Measurements from ENCODE around the gene GDF15. TPM values are rescaled to one million over a fixed set of nuclear protein-coding genes. Genes with fewer than 3 reads are reported as not detected.

The GDF15 gene
- polyA plus RNA-seq, 3 donors = 0.36 TPM; not detected in 2

DNA sequence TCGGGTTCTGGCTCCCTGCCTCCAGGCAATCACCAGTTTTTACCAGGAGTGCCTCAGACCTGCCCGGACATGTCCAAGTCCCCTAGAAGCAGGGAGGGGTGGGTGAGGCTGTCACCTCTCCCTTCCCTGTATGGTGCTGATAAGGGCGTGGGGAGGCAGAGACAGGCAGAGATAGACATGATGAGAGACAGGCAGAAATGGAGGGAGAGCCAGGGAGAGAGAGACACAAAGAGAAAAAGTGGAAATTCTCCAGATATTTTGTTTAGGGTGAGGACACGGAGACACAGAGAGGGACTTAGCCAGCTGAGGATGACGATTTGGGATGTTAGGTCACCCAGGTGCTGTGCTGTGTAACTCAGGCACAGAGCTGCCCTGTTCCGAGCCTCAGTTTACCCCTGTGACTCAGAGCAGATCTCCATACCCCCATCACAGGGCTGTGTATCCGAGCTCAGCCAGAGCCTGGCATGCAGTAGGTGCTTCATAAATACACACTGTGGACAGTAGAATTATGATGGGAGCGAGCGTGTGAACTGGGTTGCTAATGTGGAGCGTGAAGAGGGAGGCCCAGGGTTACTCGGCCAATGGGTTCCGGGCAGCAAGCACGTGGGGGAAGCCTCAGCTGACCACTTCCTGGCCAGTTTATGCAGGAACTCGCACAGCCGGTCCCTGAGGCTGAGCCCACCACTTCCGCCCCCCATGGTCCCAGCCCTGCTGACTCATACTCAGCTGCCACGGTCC is 11.9 kb upstream of the GDF15 start:
- Histone ChIP-seq H3K36me3 (replicated peaks in 1 of 2; ENCODE audit: control insufficient read depth in 1 of 2, insufficient read depth in 2 of 2, low read length in 2 of 2) (peaks cover 0 to 3% of the 10 kb centered on the region in 2 donors), H3K4me3 (replicated peaks in 1 of 3; ENCODE audit: low read depth in 2 of 3, low read length in 3 of 3) (peak overlapping the region in 1 of 3 experiments; percentile 20), H3K9me3 (replicated peaks in 1 of 2; ENCODE audit: control insufficient read depth in 1 of 2, insufficient read depth in 1 of 2, low read length in 2 of 2) (no peaks in the 10 kb centered on the region), H3K27ac (ENCODE audit: low read depth in 1 of 2, low read length in 2 of 2) (peak overlapping the region; percentile 94 to 96), H3K9ac (ENCODE audit: insufficient read depth, low read length, poor library complexity, severe bottlenecking) (peak overlapping the region; percentile 59), H3K4me1 (ENCODE audit: control insufficient read depth in 1 of 2, insufficient read depth in 2 of 2, low read length in 2 of 2) (peaks cover 32 to 48% of the 10 kb centered on the region in 2 donors), H3K4me2 (replicated peaks; ENCODE audit: extremely low read depth, low read length, poor library complexity, severe bottlenecking) (peak overlapping the region; percentile 59), H2AFZ (ENCODE audit: insufficient read depth, low read depth, low read length, poor library complexity, severe bottlenecking) (peak overlapping the region; percentile 57), H3K79me2 (ENCODE audit: insufficient read depth, low read length) (no peaks in the 10 kb centered on the region), H4K20me1 (ENCODE audit: insufficient read depth, low read length) (no peaks in the 10 kb centered on the region), H3K27me3 (ENCODE audit: control insufficient read depth in 2 of 2, insufficient read depth in 2 of 2, low read length in 2 of 2) (no peaks in the 10 kb centered on the region)
- H3K4me1 Mint-ChIP-seq = peaks cover 47% of the 10 kb centered on the region
- no peaks in the 10 kb centered on the region for H3K9me3 Mint-ChIP-seq
- peaks cover 1 to 2% (median 2%) of the 10 kb centered on the region in 3 donors for H3K27me3 Mint-ChIP-seq (ENCODE audit: low read depth in 3 of 3)
- WGBS (ENCODE audit: insufficient coverage) = 9% methylated on average over 10 of the region's 17 CpGs
- H3K4me3 Mint-ChIP-seq = peak overlapping the region; percentile 14 to 67
- H3K27ac Mint-ChIP-seq = peak overlapping the region; percentile 93 to 98 (median 94)
- TF ChIP-seq, protein P1, sequence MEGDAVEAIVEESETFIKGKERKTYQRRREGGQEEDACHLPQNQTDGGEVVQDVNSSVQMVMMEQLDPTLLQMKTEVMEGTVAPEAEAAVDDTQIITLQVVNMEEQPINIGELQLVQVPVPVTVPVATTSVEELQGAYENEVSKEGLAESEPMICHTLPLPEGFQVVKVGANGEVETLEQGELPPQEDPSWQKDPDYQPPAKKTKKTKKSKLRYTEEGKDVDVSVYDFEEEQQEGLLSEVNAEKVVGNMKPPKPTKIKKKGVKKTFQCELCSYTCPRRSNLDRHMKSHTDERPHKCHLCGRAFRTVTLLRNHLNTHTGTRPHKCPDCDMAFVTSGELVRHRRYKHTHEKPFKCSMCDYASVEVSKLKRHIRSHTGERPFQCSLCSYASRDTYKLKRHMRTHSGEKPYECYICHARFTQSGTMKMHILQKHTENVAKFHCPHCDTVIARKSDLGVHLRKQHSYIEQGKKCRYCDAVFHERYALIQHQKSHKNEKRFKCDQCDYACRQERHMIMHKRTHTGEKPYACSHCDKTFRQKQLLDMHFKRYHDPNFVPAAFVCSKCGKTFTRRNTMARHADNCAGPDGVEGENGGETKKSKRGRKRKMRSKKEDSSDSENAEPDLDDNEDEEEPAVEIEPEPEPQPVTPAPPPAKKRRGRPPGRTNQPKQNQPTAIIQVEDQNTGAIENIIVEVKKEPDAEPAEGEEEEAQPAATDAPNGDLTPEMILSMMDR (IDR thresholded peaks at IDR 0.05) = no peak
- peak; percentile 99 to 100 (median 100) for DNase-seq
- peaks cover 5 to 7% of the 10 kb centered on the region in 2 donors for H3K36me3 Mint-ChIP-seq
- intact Hi-C loops (cut with micrococcal nuclease) = no loop called here

DNA sequence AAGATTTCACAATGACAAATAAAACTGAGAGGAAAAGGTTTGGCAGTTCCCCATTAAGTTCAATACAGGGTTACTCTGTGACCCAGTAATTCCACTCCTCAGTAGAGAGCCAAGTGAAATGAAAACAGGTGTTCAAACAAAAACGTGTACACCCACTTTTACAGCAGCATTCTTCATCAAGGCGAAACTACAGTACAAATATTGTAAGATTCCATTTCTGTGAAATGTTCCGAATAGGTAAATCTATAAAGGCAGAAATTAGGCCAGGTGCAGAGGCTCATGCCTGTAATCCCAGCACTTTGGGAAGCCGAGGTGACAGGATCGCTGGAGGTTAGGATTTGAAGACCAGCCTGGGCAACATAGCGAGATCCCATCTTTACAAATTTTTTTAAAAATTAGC is 8.9 kb upstream of the GDF15 start:
- Histone ChIP-seq H3K36me3 (replicated peaks in 1 of 2; ENCODE audit: control insufficient read depth in 1 of 2, insufficient read depth in 2 of 2, low read length in 2 of 2) (no peaks in the 10 kb centered on the region), H3K9ac (ENCODE audit: insufficient read depth, low read length, poor library complexity, severe bottlenecking) (no peak overlapping the region), H3K4me1 (ENCODE audit: control insufficient read depth in 1 of 2, insufficient read depth in 2 of 2, low read length in 2 of 2) (peaks cover 50 to 70% of the 10 kb centered on the region in 2 donors), H3K27me3 (ENCODE audit: control insufficient read depth in 2 of 2, insufficient read depth in 2 of 2, low read length in 2 of 2) (no peaks in the 10 kb centered on the region), H3K9me3 (replicated peaks in 1 of 2; ENCODE audit: control insufficient read depth in 1 of 2, insufficient read depth in 1 of 2, low read length in 2 of 2) (no peaks in the 10 kb centered on the region), H4K20me1 (ENCODE audit: insufficient read depth, low read length) (no peaks in the 10 kb centered on the region), H3K27ac (ENCODE audit: low read depth in 1 of 2, low read length in 2 of 2) (no peak overlapping the region), H3K79me2 (ENCODE audit: insufficient read depth, low read length) (no peaks in the 10 kb centered on the region), H3K4me2 (replicated peaks; ENCODE audit: extremely low read depth, low read length, poor library complexity, severe bottlenecking) (no peak overlapping the region), H3K4me3 (replicated peaks in 1 of 3; ENCODE audit: low read depth in 2 of 3, low read length in 3 of 3) (no peak overlapping the region), H2AFZ (ENCODE audit: insufficient read depth, low read depth, low read length, poor library complexity, severe bottlenecking) (no peak overlapping the region)
- Mint-ChIP-seq H3K4me1 (peaks cover 62% of the 10 kb centered on the region), H3K27ac (peak overlapping the region in 1 of 7 donors; percentile 70), H3K4me3 (no peak overlapping the region), H3K36me3 (no peaks in the 10 kb centered on the region), H3K9me3 (peaks cover 0 to 2% (median 0%) of the 10 kb centered on the region in 7 donors), H3K27me3 (ENCODE audit: low read depth in 3 of 3) (peaks cover 1 to 4% (median 2%) of the 10 kb centered on the region in 3 donors)
- DNase-seq = no peak
- 96% methylated on average over 4 of the region's 6 CpGs for WGBS (ENCODE audit: insufficient coverage)
- intact Hi-C loops (cut with micrococcal nuclease) = loop anchor here in 1 of 2 donors (5.0 kb wide), 1 partner anchor 35 kb away; the partner anchor contains the start of gene PGPEP1
- TF ChIP-seq, protein P1 (IDR thresholded peaks at IDR 0.05) = no peak

All from CD14-positive monocyte (primary cell).